ENCODE results near the gene PTK7. TPM values are rescaled to one million over a fixed set of nuclear protein-coding genes. Genes with fewer than 3 reads are reported as not detected.

The PTK7 gene
- 42.6 and 48.4 TPM in 2 replicates for total RNA-seq (2022)
- percentile 51 among the genes with signal in this experiment for Bru-seq, nascent RNA
- BruChase-seq, experiment 1, labeled RNA remaining after a 6-hour chase = percentile 56 among the genes with signal in this experiment
- BruChase-seq, experiment 2, labeled RNA remaining after a 2-hour chase = percentile 54 among the genes with signal in this experiment
- long read RNA-seq, full-length matches to known transcripts = 4 of 10 reads
- long read RNA-seq, partial matches to known transcripts = 3 of 10 reads
- long read RNA-seq, other reads (novel, unspliced or antisense) = 3 of 10 reads

- ChIA-PET POLR2A (interaction anchor here (0.6 to 4.4 kb wide), 16 partner anchors 13 to 112 kb away, joined by 3 to 60 read pairs (median 11); partner anchors contain the start of genes CUL7, KLC4, KLHDC3 and MEA1), CTCF (interaction anchor here (0.9 to 3.0 kb wide), 3 partner anchors 14 to 67 kb away, joined by 3 to 12 read pairs (median 4); no protein-coding TSS in a partner anchor)
- DNase-seq (ENCODE audit: unreplicated experiment) = peak; percentile 47
- no TSS peak for BruUV-seq (replicated peaks)
- intact Hi-C loops (cut with micrococcal nuclease) = no loop called here
- Mint-ChIP-seq H3K27me3 (ENCODE audit: insufficient read depth, unreplicated experiment) (no peaks in the 10 kb centered on the region), H3K27ac (ENCODE audit: low read depth, unreplicated experiment) (peak within 1 kb of the TSS; percentile 61), H3K4me3 (ENCODE audit: unreplicated experiment) (peak within 1 kb of the TSS; percentile 81), H3K4me1 (ENCODE audit: insufficient read depth, unreplicated experiment) (peaks cover 14% of the 10 kb centered on the region), H3K9me3 (ENCODE audit: unreplicated experiment) (no peaks in the 10 kb centered on the region), H3K36me3 (ENCODE audit: insufficient read depth, unreplicated experiment) (peaks cover 14% of the 10 kb centered on the region)
- TF ChIP-seq CTCF (IDR thresholded peaks at IDR 0.05; ENCODE audit: unreplicated experiment) = no peak
Observed at GRCh38 chr6:43075670-43076463, at the start of gene PTK7. Gene PTK7, plus strand, starts transcription at chr6:43076314. Its CDS starts 175 bp downstream, at chr6:43076489.

DNA sequence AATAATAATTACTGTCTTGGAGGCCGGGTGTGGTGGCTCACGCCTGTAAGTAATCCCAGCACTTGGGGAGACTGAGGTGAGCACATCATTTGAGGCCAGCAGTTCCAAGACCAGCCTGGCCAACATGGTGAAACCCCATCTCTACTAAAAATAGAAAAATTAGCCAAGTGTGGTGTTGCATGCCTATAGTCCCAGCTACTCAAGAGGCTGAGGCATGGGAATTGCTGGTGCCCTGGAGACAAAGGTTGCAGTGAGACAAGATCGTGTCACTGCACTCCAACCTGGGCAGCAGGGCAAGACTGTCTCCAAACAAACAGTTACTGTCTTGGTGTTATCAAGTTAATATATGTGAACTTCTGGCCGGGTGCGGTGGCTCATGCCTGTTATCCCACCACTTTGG lies 49.7 kb upstream of the PTK7 start:
- Mint-ChIP-seq H3K27me3 (ENCODE audit: insufficient read depth, unreplicated experiment) (no peaks in the 10 kb centered on the region), H3K4me3 (ENCODE audit: unreplicated experiment) (no peak overlapping the region), H3K9me3 (ENCODE audit: unreplicated experiment) (no peaks in the 10 kb centered on the region), H3K27ac (ENCODE audit: low read depth, unreplicated experiment) (no peak overlapping the region), H3K36me3 (ENCODE audit: insufficient read depth, unreplicated experiment) (peaks cover 79% of the 10 kb centered on the region), H3K4me1 (ENCODE audit: insufficient read depth, unreplicated experiment) (peaks cover 9% of the 10 kb centered on the region)
- CTCF ChIA-PET = interaction anchor here (0.6 kb wide), 2 partner anchors 30 to 1709 kb away, joined by 3 to 4 read pairs; no protein-coding TSS in a partner anchor
- TF ChIP-seq CTCF (IDR thresholded peaks at IDR 0.05; ENCODE audit: unreplicated experiment) = no peak
- intact Hi-C loops (cut with micrococcal nuclease) = no loop called here
- POLR2A ChIA-PET = interaction anchor here (2.1 kb wide), 1 partner anchor 12 kb away, joined by 8 read pairs; the partner anchor contains the start of genes KLHDC3 and MEA1
- DNase-seq (ENCODE audit: unreplicated experiment) = no peak
- BruUV-seq (replicated peaks) = no TSS peak

DNA sequence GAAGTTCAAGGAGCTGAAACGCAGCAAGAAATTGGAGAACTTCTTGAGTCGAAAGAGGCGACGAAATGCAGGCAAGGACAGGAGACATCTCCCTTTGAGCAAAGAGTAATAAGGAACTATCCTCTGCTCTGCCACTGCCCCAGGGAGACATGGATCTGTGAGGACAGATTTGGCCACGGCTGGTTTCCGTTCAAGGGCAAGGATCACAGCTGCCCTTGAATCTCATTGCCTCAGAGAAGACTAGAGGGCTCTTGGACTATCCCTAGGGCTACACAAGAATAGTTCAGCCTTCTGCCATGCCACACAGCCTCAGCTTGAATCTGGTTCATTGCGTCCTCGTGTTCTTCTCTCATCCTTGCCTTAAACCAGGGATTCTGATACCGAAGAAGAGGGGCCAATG lies 47.0 kb upstream of the PTK7 start:
- ChIA-PET CTCF (no interaction called here), POLR2A (interaction anchor here (1.0 to 1.1 kb wide), 2 partner anchors 15 to 45 kb away, joined by 3 read pairs; partner anchors contain the start of genes KLHDC3 and PPP2R5D)
- TF ChIP-seq CTCF (IDR thresholded peaks at IDR 0.05; ENCODE audit: unreplicated experiment) = no peak
- Mint-ChIP-seq H3K36me3 (ENCODE audit: insufficient read depth, unreplicated experiment) (peaks cover 97% of the 10 kb centered on the region), H3K4me3 (ENCODE audit: unreplicated experiment) (no peak overlapping the region), H3K27me3 (ENCODE audit: insufficient read depth, unreplicated experiment) (no peaks in the 10 kb centered on the region), H3K4me1 (ENCODE audit: insufficient read depth, unreplicated experiment) (peaks cover 6% of the 10 kb centered on the region), H3K9me3 (ENCODE audit: unreplicated experiment) (no peaks in the 10 kb centered on the region), H3K27ac (ENCODE audit: low read depth, unreplicated experiment) (no peak overlapping the region)
- DNase-seq (ENCODE audit: unreplicated experiment) = no peak
- TSS peak; percentile 49 for BruUV-seq (replicated peaks)
- intact Hi-C loops (cut with micrococcal nuclease) = no loop called here

DNA sequence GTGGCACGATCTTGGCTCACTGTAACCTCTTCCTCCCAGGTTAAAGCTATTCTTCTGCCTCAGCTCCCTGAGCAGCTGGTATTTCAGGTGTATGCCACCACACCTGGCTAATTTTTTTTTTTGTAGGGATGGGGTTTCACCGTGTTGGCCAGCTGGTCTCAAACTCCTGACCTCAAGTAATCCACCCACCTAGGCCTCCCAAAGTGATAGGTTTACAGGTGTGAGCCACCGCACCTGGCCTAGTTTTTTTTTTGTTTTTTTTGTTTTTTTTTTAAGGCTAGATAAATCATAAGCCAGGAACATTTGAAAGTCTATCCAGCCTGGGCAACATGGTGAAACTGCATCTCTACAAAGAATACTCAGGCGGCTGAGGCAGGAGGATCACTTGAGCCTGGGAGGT lies 43.8 kb upstream of the PTK7 start:
- Mint-ChIP-seq H3K36me3 (ENCODE audit: insufficient read depth, unreplicated experiment) (peaks cover 83% of the 10 kb centered on the region), H3K27ac (ENCODE audit: low read depth, unreplicated experiment) (no peak overlapping the region), H3K27me3 (ENCODE audit: insufficient read depth, unreplicated experiment) (no peaks in the 10 kb centered on the region), H3K4me3 (ENCODE audit: unreplicated experiment) (no peak overlapping the region), H3K4me1 (ENCODE audit: insufficient read depth, unreplicated experiment) (no peaks in the 10 kb centered on the region), H3K9me3 (ENCODE audit: unreplicated experiment) (no peaks in the 10 kb centered on the region)
- ChIA-PET CTCF (interaction anchor here (0.7 kb wide), 1 partner anchor 255 kb away, joined by 3 read pairs; no protein-coding TSS in a partner anchor), POLR2A (interaction anchor here (0.9 to 2.4 kb wide), 3 partner anchors 9 to 18 kb away, joined by 3 to 6 read pairs (median 3); partner anchors contain the start of genes KLHDC3, MEA1 and RRP36)
- BruUV-seq (replicated peaks) = no TSS peak
- intact Hi-C loops (cut with micrococcal nuclease) = no loop called here
- TF ChIP-seq CTCF (IDR thresholded peaks at IDR 0.05; ENCODE audit: unreplicated experiment) = no peak
- no peak for DNase-seq (ENCODE audit: unreplicated experiment)
